H1 (cell line): ENCODE measurements around the gene KCNT1. TPM values are rescaled to one million over a fixed set of nuclear protein-coding genes. Genes with fewer than 3 reads are reported as not detected.

Experiments used
- CTCF ChIA-PET: fragments of 300-600 bp; sonication (Branson Sonifier 250); formaldehyde crosslinking; loops from one replicate; lab custom pipeline; 2021; ENCODE audit not compliant: partially characterized antibody; lab: Charles Lee
- POLR2A ChIA-PET: fragments of 300-600 bp; sonication (Branson Sonifier 250); formaldehyde crosslinking; loops from one replicate; lab custom pipeline; 2021; ENCODE audit warnings: inconsistent platforms; ENCODE audit not compliant: partially characterized antibody; lab: Charles Lee
- DNase-seq, 2 experiments: peaks; one replicate each; pipeline versions ENCODE4 v3.0.0 to v3.0.0-alpha.2; 2010 to 2022; ENCODE audit warnings: low spot score in 2 of 2, low read depth in 1 of 2, mixed read lengths in 1 of 2
- FAIRE-seq: peaks from 2 replicates; lab custom pipeline; 2011; peaks lifted over from hg19 to GRCh38; lab: Jason Lieb, UNC
- H2AFZ ChIP-seq: 2 replicates; pipeline ENCODE4 v1.8.1; 2012; ENCODE audit warnings: low read length, inconsistent platforms
- H2AK5ac ChIP-seq: 2 replicates; pipeline ENCODE4 v1.6.1; 2013; ENCODE audit warnings: low read depth, low read length
- H2BK120ac ChIP-seq: replicated peaks from 2 replicates; pipeline ENCODE3; 2013; ENCODE audit warnings: low read depth, low read length, inconsistent platforms
- H2BK12ac ChIP-seq: 2 replicates; pipeline ENCODE4 v1.6.1; 2013; ENCODE audit warnings: low read depth, low read length
- H2BK15ac ChIP-seq: 2 replicates; pipeline ENCODE4 v1.6.1; 2013; ENCODE audit warnings: low read length
- H2BK20ac ChIP-seq: 2 replicates; pipeline ENCODE4 v1.6.1; 2013; ENCODE audit warnings: low read length
- H2BK5ac ChIP-seq: 2 replicates; pipeline ENCODE4 v1.6.1; 2013; ENCODE audit warnings: low read depth, low read length
- H3K14ac ChIP-seq: 2 replicates; pipeline ENCODE4 v1.6.1; 2013; ENCODE audit warnings: inconsistent platforms; ENCODE audit not compliant: insufficient read length
- H3K18ac ChIP-seq: 2 replicates; pipeline ENCODE4 v1.6.1; 2013; ENCODE audit warnings: low read length; ENCODE audit errors: extremely low read depth
- H3K23ac ChIP-seq: 2 replicates; pipeline ENCODE4 v1.6.1; 2013; ENCODE audit warnings: inconsistent platforms; ENCODE audit not compliant: insufficient read length
- H3K23me2 ChIP-seq: 2 replicates; pipeline ENCODE4 v1.6.1; 2013; ENCODE audit warnings: low read depth, low read length
- H3K27ac ChIP-seq: 2 replicates; pipeline ENCODE4 v1.6.1; 2011; ENCODE audit warnings: low read depth, low read length, inconsistent platforms
- H3K27me3 ChIP-seq, 4 experiments: replicated peaks in 1 of 4; 1 replicate in 1 of 4; 2 replicates in 3 of 4; pipeline versions ENCODE4 v1.6.1 to v1.8.1; 2011 to 2013; ENCODE audit warnings: low read length in 3 of 4, mild to moderate bottlenecking in 3 of 4, inconsistent platforms in 2 of 4, mixed read lengths in 2 of 4, moderate library complexity in 1 of 4; ENCODE audit not compliant: control insufficient read depth in 3 of 4, insufficient read depth in 3 of 4; ENCODE audit errors: extremely low read depth in 1 of 4
- H3K36me3 ChIP-seq, 4 experiments: 2 replicates each; pipeline versions ENCODE4 v1.6.1 to v1.8.1; 2011 to 2013; ENCODE audit warnings: mild to moderate bottlenecking in 4 of 4, low read length in 3 of 4, moderate library complexity in 2 of 4, control low read depth in 1 of 4, inconsistent platforms in 1 of 4; ENCODE audit not compliant: insufficient read depth in 4 of 4, control insufficient read depth in 2 of 4
- H3K4ac ChIP-seq: replicated peaks from 2 replicates; pipeline ENCODE3; 2013; ENCODE audit warnings: low read length, low read depth, mixed read lengths, inconsistent platforms; ENCODE audit not compliant: insufficient read length
- H3K4me1 ChIP-seq, 4 experiments: replicated peaks in 1 of 4; 1 replicate in 1 of 4; 2 replicates in 3 of 4; pipeline versions ENCODE4 v1.6.1 to v1.8.1; 2011 to 2013; ENCODE audit warnings: low read length in 3 of 4, inconsistent platforms in 2 of 4, mixed read lengths in 1 of 4; ENCODE audit not compliant: insufficient read depth in 4 of 4, control insufficient read depth in 3 of 4
- H3K4me2 ChIP-seq, 2 experiments: 2 replicates each; pipeline versions ENCODE4 v1.6.1 to v1.8.1; 2011 to 2013; ENCODE audit warnings: low read depth in 2 of 2, low read length in 2 of 2, control low read depth in 1 of 2, inconsistent platforms in 1 of 2, mild to moderate bottlenecking in 1 of 2; ENCODE audit not compliant: insufficient read depth in 1 of 2
- H3K4me3 ChIP-seq, 4 experiments: fragments of 200-600, 300-600 bp in 1 of 4; sonication (generic), shearing (Covaris generic), sonication (Bioruptor Twin) in 1 of 4; 2 replicates each; pipeline versions ENCODE4 v1.5.1 to v1.8.1; 2011 to 2016; ENCODE audit warnings: low read length in 4 of 4, low read depth in 3 of 4, control low read depth in 2 of 4, inconsistent platforms in 2 of 4, mild to moderate bottlenecking in 2 of 4, mixed read lengths in 1 of 4, moderate library complexity in 1 of 4; ENCODE audit not compliant: insufficient read depth in 2 of 4; ENCODE audit errors: extremely low read depth in 1 of 4
- H3K56ac ChIP-seq: replicated peaks from 2 replicates; pipeline ENCODE3; 2013; ENCODE audit warnings: low read depth, mild to moderate bottlenecking, mixed read lengths, low read length, inconsistent platforms; ENCODE audit not compliant: insufficient read length
- H3K79me1 ChIP-seq: 2 replicates; pipeline ENCODE4 v1.6.1; 2013; ENCODE audit warnings: low read depth, low read length, control low read depth
- H3K79me2 ChIP-seq, 2 experiments: 2 replicates each; pipeline versions ENCODE4 v1.6.1 to v1.8.1; 2012 to 2013; ENCODE audit warnings: low read length in 2 of 2, mild to moderate bottlenecking in 2 of 2, inconsistent platforms in 1 of 2; ENCODE audit not compliant: insufficient read depth in 2 of 2, control insufficient read depth in 1 of 2
- H3K9ac ChIP-seq, 4 experiments: replicated peaks in 1 of 4; 1 replicate in 1 of 4; 2 replicates in 3 of 4; pipeline versions ENCODE4 v1.6.1 to v1.8.1; 2011 to 2013; ENCODE audit warnings: low read depth in 3 of 4, low read length in 3 of 4, control low read depth in 2 of 4, mild to moderate bottlenecking in 2 of 4, moderate library complexity in 2 of 4, inconsistent platforms in 1 of 4; ENCODE audit errors: extremely low read depth in 1 of 4
- H3K9me3 ChIP-seq, 2 experiments: 2 replicates each; pipeline versions ENCODE4 v1.6.1 to v1.8.1; 2012 to 2013; ENCODE audit warnings: mild to moderate bottlenecking in 2 of 2, moderate library complexity in 2 of 2, control low read depth in 1 of 2, inconsistent platforms in 1 of 2, low read depth in 1 of 2, low read length in 1 of 2, mixed read lengths in 1 of 2; ENCODE audit not compliant: insufficient read depth in 2 of 2
- H4K20me1 ChIP-seq, 2 experiments: replicated peaks in 1 of 2; 2 replicates each; pipeline versions ENCODE3 to v1.8.1; 2011 to 2013; ENCODE audit warnings: inconsistent platforms in 2 of 2, low read length in 2 of 2, mild to moderate bottlenecking in 1 of 2; ENCODE audit not compliant: insufficient read depth in 2 of 2, control insufficient read depth in 1 of 2
- H4K5ac ChIP-seq: 2 replicates; pipeline ENCODE4 v1.6.1; 2013; ENCODE audit warnings: low read length, low read depth, mixed read lengths, inconsistent platforms; ENCODE audit not compliant: insufficient read length
- H4K8ac ChIP-seq: 2 replicates; pipeline ENCODE4 v1.8.0; 2013; ENCODE audit warnings: mild to moderate bottlenecking, moderate library complexity, low read length, inconsistent platforms; ENCODE audit not compliant: insufficient read depth; ENCODE audit errors: extremely low read depth
- H4K91ac ChIP-seq: replicated peaks from 2 replicates; pipeline ENCODE3; 2013; ENCODE audit warnings: low read length, mixed read lengths, inconsistent platforms; ENCODE audit not compliant: insufficient read length
- CTCF ChIP-seq, 3 experiments: IDR thresholded peaks; 1 replicate in 2 of 3; 2 replicates in 1 of 3; pipeline versions ENCODE4 v1.5.1 to v1.6.1; 2011; ENCODE audit warnings: low read length in 3 of 3, mild to moderate bottlenecking in 3 of 3, inconsistent platforms in 2 of 3, low read depth in 1 of 3, moderate library complexity in 1 of 3; ENCODE audit not compliant: insufficient read depth in 1 of 3; ENCODE audit errors: control extremely low read depth in 1 of 3
- E2F6 ChIP-seq: IDR thresholded peaks from 2 replicates; pipeline ENCODE4 v1.6.1; 2012; ENCODE audit warnings: inconsistent platforms
- JUND ChIP-seq: IDR thresholded peaks from 2 replicates; pipeline ENCODE4 v1.6.1; 2011; ENCODE audit warnings: mild to moderate bottlenecking, improper control_type of control experiment, low read length
- KDM5A ChIP-seq: fragments of 200-600 bp; IDR thresholded peaks from 2 replicates; pipeline ENCODE4 v1.7.1; 2012; ENCODE audit warnings: mild to moderate bottlenecking, low read length, inconsistent platforms, mixed read lengths
- PHF8 ChIP-seq: fragments of 200-600 bp; sonication (generic); conservative IDR thresholded peaks from 2 replicates; pipeline ENCODE4 v1.7.1; 2012; ENCODE audit warnings: low read depth, mild to moderate bottlenecking, inconsistent platforms, low read length, moderate library complexity
- RFX5 ChIP-seq: IDR thresholded peaks from 2 replicates; pipeline ENCODE4 v1.6.1; 2011; ENCODE audit warnings: low read depth, low read length, improper control_type of control experiment, borderline replicate concordance
- SUZ12 ChIP-seq: fragments of 200-600 bp; sonication (generic); IDR thresholded peaks from 2 replicates; pipeline ENCODE4 v1.6.1; 2012; ENCODE audit warnings: mild to moderate bottlenecking, inconsistent platforms, low read length, moderate library complexity, mixed read lengths
- WGBS, 2 experiments: shearing (Covaris generic) in 1 of 2; methylation state at CpG; one replicate each; pipeline versions ENCODE4 v1.1.6 to v1.1.7; 2013 to 2015; ENCODE audit warnings: low lambda C conversion rate in 2 of 2, mixed read lengths in 2 of 2, inconsistent platforms in 1 of 2, low coverage in 1 of 2, missing lambda C conversion rate in 1 of 2; ENCODE audit not compliant: insufficient replicate concordance in 2 of 2, insufficient coverage in 1 of 2, insufficient read length in 1 of 2; ENCODE audit errors: extremely low coverage in 1 of 2, missing lambda C conversion rate in 1 of 2; 5-methylcytosine and 5-hydroxymethylcytosine counted together
- polyA plus RNA-seq, 7 experiments: library from polyadenylated mRNA; depleted of rRNA in 3 of 7; stranded (reverse) in 5 of 7; unstranded in 2 of 7; fragments of >200 nt in 5 of 7; fragments of 200-250 nt in 2 of 7; gene quantifications; 1 replicate in 5 of 7; 2 replicates in 1 of 7; 4 replicates in 1 of 7; pipeline versions ENCODE4 v1.2.1 to v1.2.3, GENCODE V29; 2011 to 2013; ENCODE audit warnings: missing spikeins in 2 of 7, mixed read lengths in 2 of 7
- total RNA-seq: library from RNA; stranded (reverse); fragmentation: NEBNext Ultra II Directional; extraction: Animal tissue kit (Norgen Biotek cat#: 25700); gene quantifications from 2 replicates; pipeline ENCODE4 v1.2.1, GENCODE V29; 2021
- TF ChIP-seq, protein P1 (sequence below): IDR thresholded peaks from 2 replicates; pipeline ENCODE4 v1.6.1; 2011; ENCODE audit warnings: low read depth, mild to moderate bottlenecking, low read length; ENCODE audit not compliant: insufficient read depth

The KCNT1 gene
- total and polyA plus RNA-seq, 2 of the 8 experiments (the other 6 are each of a cell fraction or from before 2014, with no cell fraction given): 0.13 to 0.20 TPM

DNA sequence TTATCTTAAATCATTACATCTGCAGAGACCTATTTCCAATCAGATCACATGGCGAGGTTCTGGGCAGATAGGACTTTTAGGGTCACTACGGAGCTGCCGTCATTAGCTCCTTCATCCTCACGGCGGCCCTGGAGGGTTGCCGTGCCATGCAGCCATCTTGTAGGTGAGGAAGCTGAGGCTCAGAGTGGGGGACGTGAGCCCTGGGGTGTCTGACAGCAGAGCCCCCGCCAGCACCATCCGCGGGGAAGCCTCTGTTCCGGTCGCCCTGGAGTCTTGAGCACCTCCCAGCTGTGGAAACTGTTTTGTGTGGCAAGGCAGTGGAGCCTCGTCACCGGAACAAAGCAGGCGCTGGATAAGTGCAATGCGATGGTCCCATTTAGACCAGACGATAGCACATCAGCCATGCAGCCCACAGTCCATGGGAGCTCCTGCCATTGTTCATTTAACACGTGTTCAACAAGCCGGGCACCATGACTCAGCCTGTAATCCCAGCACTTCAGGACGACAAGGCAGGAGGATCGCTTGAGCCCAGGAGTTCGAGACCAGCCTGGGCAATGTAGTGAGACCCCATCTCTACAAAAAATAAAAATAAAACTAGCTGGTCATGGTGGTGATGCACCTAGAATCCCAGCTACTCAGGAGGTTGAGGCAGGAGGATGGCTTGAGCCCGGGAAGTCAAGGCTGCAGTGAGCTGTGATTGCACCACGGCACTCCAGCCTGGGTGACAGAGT, 61.9 kb downstream of the KCNT1 start:
- Histone ChIP-seq H2BK20ac (no peak overlapping the region), H3K9me3 (peaks cover 4 to 12% of the 10 kb centered on the region in 2 experiments; a peak in 2 of 4 replicates), H2BK120ac (no peak overlapping the region), H3K4me2 (no peak overlapping the region), H4K5ac (no peak overlapping the region), H2BK12ac (peak overlapping the region; percentile 23; the same call in 1 of the 2 replicates), H3K18ac (no peak overlapping the region), H3K27ac (no peak overlapping the region), H2AFZ (no peak overlapping the region), H3K23ac (no peak overlapping the region), H3K4ac (no peak overlapping the region), H2BK15ac (no peak overlapping the region), H3K79me2 (no peaks in the 10 kb centered on the region), H3K56ac (no peak overlapping the region), H2AK5ac (no peak overlapping the region), H4K8ac (no peak overlapping the region), H4K20me1 (no peaks in the 10 kb centered on the region), H3K4me1 (no peaks in the 10 kb centered on the region), H3K4me3 (no peak overlapping the region), H3K27me3 (no peaks in the 10 kb centered on the region), H3K79me1 (no peaks in the 10 kb centered on the region; the same call in 1 of the 2 replicates), H3K14ac (no peak overlapping the region), H4K91ac (no peak overlapping the region), H3K36me3 (no peaks in the 10 kb centered on the region), H2BK5ac (no peak overlapping the region), H3K9ac (no peak overlapping the region), H3K23me2 (no peaks in the 10 kb centered on the region)
- POLR2A ChIA-PET: no interaction called here
- CTCF ChIA-PET: interaction anchor here (0.7 to 1.9 kb wide), 10 partner anchors 9 to 369 kb away, joined by 3 to 8 read pairs (median 4); no protein-coding TSS in a partner anchor
- no peak for FAIRE-seq
- 85% methylated on average over 23 of the region's 24 CpGs; no CpG with 5 or more reads in 1 of the 2 experiments for WGBS, 2 experiments
- no peak for DNase-seq
- TF ChIP-seq JUND: no peak
- no peak for TF ChIP-seq PHF8
- TF ChIP-seq E2F6: no peak
- no peak for TF ChIP-seq KDM5A
- no peak for TF ChIP-seq RFX5
- TF ChIP-seq, protein P1, sequence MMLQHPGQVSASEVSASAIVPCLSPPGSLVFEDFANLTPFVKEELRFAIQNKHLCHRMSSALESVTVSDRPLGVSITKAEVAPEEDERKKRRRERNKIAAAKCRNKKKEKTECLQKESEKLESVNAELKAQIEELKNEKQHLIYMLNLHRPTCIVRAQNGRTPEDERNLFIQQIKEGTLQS: no peak
- TF ChIP-seq SUZ12: no peak
- no peak for TF ChIP-seq CTCF (IDR thresholded peaks at IDR 0.05; ENCODE audit: control extremely low read depth in 1 of 3, insufficient read depth in 1 of 3, low read depth in 1 of 3, low read length in 3 of 3)
